ENCODE results near the gene GPNMB.

The GPNMB gene

DNA sequence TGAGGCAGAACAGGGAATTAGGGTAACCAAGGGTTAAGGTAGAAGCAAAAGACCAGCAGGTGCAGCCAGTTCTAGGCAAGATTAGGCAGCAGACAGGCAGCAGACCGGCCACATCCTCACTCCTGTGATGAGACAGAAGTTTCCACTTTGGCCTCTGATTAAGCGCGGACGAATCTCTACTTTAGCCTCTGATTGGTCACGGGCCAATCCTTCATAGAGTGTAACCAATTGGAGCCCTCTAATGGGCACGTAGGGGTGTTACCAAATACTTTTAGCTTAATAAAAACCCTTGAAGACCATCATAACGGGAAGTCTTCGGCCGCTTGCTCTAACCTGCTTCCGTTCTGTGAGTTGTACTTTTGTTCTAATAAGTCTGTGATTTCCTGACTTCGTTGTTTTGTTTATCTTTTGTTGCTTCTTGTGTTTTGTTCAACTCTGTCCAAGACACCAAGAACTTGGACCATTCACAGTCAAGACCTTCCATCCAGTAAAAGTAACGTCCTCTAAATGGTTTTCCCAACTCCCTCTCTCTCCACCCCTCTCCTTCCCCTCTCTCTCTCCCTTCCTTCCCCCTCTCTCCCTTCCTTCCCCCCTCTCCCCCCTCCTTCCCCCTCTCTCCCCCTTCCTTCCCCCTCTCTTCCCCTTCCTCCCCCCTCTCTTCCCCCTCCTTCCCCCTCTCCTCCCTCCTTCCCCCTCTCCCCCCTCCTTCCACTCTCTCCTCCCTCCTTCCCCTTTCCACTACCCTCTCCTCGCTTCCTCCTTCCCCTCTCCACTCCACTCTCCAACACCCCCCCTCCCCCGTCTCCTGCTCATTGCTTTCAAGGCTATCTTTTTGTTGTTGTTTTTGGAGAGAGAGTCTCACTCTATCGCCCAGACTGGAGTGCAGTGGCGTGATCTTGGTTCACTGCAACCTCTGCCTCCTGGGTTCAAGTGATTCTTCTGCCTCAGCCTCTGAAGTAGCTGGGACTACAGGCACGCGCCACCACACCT lies 39.4 kb downstream of the GPNMB start:
- Histone ChIP-seq H3K27ac (no peak overlapping the region), H3K9me3 (ENCODE audit: control insufficient read depth, low read length) (no peaks in the 10 kb centered on the region), H2AFZ (no peak overlapping the region), H3K4me2 (ENCODE audit: low read length) (no peak overlapping the region), H3K4me1 (no peaks in the 10 kb centered on the region), H3K27me3 (ENCODE audit: control insufficient read depth, insufficient read depth, low read length) (no peaks in the 10 kb centered on the region), H3K36me3 (ENCODE audit: control insufficient read depth, insufficient read depth, low read length) (no peaks in the 10 kb centered on the region), H3K9ac (no peak overlapping the region), H3K4me3 (ENCODE audit: low read depth, low read length) (no peak overlapping the region), H3K79me2 (no peaks in the 10 kb centered on the region)
- TF ChIP-seq, protein P1, sequence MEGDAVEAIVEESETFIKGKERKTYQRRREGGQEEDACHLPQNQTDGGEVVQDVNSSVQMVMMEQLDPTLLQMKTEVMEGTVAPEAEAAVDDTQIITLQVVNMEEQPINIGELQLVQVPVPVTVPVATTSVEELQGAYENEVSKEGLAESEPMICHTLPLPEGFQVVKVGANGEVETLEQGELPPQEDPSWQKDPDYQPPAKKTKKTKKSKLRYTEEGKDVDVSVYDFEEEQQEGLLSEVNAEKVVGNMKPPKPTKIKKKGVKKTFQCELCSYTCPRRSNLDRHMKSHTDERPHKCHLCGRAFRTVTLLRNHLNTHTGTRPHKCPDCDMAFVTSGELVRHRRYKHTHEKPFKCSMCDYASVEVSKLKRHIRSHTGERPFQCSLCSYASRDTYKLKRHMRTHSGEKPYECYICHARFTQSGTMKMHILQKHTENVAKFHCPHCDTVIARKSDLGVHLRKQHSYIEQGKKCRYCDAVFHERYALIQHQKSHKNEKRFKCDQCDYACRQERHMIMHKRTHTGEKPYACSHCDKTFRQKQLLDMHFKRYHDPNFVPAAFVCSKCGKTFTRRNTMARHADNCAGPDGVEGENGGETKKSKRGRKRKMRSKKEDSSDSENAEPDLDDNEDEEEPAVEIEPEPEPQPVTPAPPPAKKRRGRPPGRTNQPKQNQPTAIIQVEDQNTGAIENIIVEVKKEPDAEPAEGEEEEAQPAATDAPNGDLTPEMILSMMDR (IDR thresholded peaks at IDR 0.05): no peak

DNA sequence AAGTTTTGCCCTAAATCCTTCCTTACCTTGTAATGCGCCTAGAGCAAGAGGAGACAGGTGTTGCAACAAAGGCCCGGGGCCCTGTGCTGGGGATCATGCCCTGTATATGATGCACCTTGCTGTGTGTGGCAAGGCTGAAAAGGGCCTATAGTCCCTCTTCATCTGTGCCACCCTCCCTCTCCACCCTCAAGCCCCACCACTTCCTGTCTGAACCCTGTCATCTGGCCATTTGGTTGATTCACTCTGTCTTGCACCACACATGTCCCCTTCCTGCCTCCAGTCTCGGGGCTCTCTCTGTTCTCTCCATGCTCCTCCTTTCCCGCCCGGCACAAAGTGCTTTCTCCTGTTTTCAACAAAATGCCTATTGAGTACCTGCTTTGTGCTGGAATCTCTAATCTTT lies 41.0 kb downstream of the GPNMB start:
- Histone ChIP-seq H3K4me3 (ENCODE audit: low read depth, low read length) (no peak overlapping the region), H3K9ac (no peak overlapping the region), H3K4me1 (no peaks in the 10 kb centered on the region), H3K9me3 (ENCODE audit: control insufficient read depth, low read length) (no peaks in the 10 kb centered on the region), H3K36me3 (ENCODE audit: control insufficient read depth, insufficient read depth, low read length) (no peaks in the 10 kb centered on the region), H3K27me3 (ENCODE audit: control insufficient read depth, insufficient read depth, low read length) (no peaks in the 10 kb centered on the region), H3K27ac (no peak overlapping the region), H3K79me2 (no peaks in the 10 kb centered on the region), H2AFZ (no peak overlapping the region), H3K4me2 (ENCODE audit: low read length) (no peak overlapping the region)
- TF ChIP-seq, protein P1 (IDR thresholded peaks at IDR 0.05): no peak

DNA sequence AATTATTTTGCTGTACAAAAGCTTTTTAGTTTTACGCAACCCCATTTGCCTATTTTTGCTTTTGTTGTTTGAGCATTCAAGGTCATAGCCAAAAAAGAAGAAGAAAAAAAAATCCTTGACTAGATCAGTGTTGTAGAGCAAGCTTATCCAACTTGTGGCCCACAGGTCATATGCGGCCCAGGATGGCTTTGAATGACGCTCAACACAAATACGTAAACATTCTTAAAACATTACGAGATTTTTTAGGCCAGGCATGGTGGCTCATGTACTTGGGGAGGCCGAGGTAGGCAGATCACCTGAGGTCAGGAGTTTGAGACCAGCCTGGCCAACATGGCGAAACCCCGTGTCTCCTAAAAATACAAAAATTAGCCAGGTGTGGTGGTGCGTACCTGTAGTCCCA lies 44.4 kb downstream of the GPNMB start:
- H3K4me3 ChIP-seq (ENCODE audit: low read depth, low read length): no peak overlapping the region
- no peak overlapping the region for H3K27ac ChIP-seq
- TF ChIP-seq, protein P1 (IDR thresholded peaks at IDR 0.05): no peak
- H3K36me3 ChIP-seq (ENCODE audit: control insufficient read depth, insufficient read depth, low read length): no peaks in the 10 kb centered on the region
- H3K9ac ChIP-seq: no peak overlapping the region
- H3K79me2 ChIP-seq: no peaks in the 10 kb centered on the region
- H2AFZ ChIP-seq: no peak overlapping the region
- no peaks in the 10 kb centered on the region for H3K4me1 ChIP-seq
- H3K27me3 ChIP-seq (ENCODE audit: control insufficient read depth, insufficient read depth, low read length): no peaks in the 10 kb centered on the region
- no peak overlapping the region for H3K4me2 ChIP-seq (ENCODE audit: low read length)
- no peaks in the 10 kb centered on the region for H3K9me3 ChIP-seq (ENCODE audit: control insufficient read depth, low read length)

DNA sequence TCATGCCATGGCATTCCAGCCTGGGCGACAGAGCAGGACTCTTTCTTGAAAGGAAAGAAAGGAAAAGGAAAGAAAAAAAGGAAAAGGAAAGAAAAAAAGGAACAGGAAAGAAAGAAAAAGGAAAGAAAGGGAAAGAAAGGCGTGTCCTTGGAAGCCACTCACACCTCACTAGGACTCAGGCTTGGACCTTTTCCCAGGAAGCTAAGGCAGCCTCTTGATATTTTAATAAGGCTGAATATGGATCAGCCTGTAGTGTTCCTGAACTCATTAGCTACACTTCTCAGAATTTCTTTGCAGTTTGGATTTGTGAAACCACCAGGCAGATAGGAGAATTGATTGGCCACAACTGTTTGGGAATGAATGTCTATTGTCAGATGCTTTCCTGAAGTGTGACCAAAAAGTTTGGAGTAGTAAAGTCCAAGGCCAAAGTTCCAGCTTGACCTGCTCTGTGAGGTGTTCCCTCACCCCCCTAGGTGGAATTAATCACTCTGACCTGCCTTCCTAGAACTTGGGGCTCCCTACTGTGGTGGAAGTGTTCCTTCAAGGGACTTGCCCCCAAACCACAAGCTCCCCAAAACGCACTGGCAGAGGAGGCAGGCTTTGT lies 45.5 kb downstream of the GPNMB start:
- no peak overlapping the region for H2AFZ ChIP-seq
- H3K4me3 ChIP-seq (ENCODE audit: low read depth, low read length): no peak overlapping the region
- H3K9me3 ChIP-seq (ENCODE audit: control insufficient read depth, low read length): no peaks in the 10 kb centered on the region
- H3K36me3 ChIP-seq (ENCODE audit: control insufficient read depth, insufficient read depth, low read length): no peaks in the 10 kb centered on the region
- H3K79me2 ChIP-seq: no peaks in the 10 kb centered on the region
- H3K4me2 ChIP-seq (ENCODE audit: low read length): no peak overlapping the region
- TF ChIP-seq, protein P1 (IDR thresholded peaks at IDR 0.05): no peak
- H3K4me1 ChIP-seq: no peaks in the 10 kb centered on the region
- H3K9ac ChIP-seq: no peak overlapping the region
- H3K27me3 ChIP-seq (ENCODE audit: control insufficient read depth, insufficient read depth, low read length): no peaks in the 10 kb centered on the region
- H3K27ac ChIP-seq: no peak overlapping the region

Data from parathyroid adenoma (tissue), 2 donors.